ENCODE results near the gene MVB12B. TPM values are rescaled to one million over a fixed set of nuclear protein-coding genes. Genes with fewer than 3 reads are reported as not detected.
A peak's percentile ranks its signal among the peaks of the same experiment; 100 is the strongest.

Gene MVB12B
- total and polyA plus RNA-seq, 2 of the 13 experiments (the other 11 are each of a cell fraction or from before 2014, with no cell fraction given): 12.1 to 30.1 TPM

DNA sequence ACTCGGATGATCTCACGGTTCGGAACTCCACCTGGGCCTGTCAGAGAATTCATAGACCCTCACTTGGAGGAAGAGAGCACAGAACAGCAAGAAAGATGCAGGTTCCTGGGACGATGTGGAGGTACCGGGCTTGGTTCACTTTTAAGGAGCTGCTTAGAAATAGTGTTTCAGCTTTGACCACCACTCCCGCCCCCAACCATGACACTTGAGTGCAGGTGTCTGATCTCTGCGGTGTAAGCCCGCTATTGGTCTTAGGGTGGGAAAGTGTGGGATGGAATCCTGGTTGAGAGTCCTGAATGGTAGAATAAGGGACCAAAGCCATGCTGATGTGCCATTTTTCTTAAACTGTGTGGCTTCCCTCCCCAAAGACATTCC, 189.9 kb downstream of the MVB12B start:
- peak overlapping the region; percentile 18 to 46 (median 36); a peak in 4 of 6 replicates for H3K4me3 ChIP-seq (replicated peaks in 1 of 3; ENCODE audit: insufficient read depth in 1 of 3, low read depth in 2 of 3, low read length in 3 of 3)
- no peak for FAIRE-seq

DNA sequence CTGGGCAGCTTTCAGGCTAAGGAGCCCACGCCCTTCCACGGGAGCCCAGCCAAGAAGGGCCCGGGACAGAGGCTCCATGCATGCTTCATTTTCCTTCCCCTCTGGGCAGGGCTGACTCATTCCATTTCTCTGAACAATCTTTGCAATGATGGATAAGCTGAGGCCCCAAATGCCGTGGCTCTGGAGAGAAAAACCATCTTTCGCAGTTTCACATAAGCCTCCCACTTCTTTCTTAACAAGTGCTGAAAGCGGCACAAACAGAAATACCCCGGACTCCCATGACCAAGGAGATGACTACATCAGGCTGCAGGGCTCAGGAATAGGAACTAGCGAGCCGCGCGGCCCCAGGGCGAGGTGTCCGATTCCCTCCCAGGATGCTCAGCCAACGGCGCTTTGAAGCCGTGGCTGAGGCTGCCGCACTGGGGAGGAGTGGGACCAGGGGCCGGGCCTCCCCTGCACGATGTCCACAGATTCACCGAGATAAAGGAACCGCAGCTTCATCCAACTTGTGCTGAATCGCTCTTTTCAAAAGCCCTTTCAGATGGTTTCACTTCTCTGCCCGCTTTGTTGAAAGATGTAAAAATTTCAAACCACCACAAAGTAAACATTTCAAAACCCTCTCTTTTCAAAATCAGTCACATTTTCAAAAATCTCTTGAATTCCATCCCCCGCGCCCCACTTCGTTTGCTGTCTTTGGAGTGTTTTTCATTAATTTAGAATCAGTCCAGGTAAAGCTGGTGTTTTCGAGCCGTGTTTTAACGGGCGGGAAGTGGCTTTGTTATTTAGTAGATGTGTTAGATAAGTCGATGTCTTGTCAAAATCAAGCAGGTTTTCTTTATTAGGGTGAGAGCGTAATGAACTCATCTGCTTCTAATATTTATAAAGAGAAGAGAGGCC, 190.6 kb downstream of the MVB12B start:
- 8% methylated on average over 16 of the region's 32 CpGs for WGBS (ENCODE audit: low lambda C conversion rate)
- ATAC-seq (peak; percentile 92), DNase-seq (ENCODE audit: low spot score) (peak; percentile 87), FAIRE-seq (peak; percentile 90)
- peak overlapping the region; percentile 16 for H2AFZ ChIP-seq (ENCODE audit: low read length)
- H3K4me2 ChIP-seq (ENCODE audit: low read depth, low read length): peak overlapping the region; percentile 75
- CTCF ChIA-PET (ENCODE audit: low intra/inter-chr PET ratio, low total read pairs): no interaction called here
- H3K79me2 ChIP-seq (ENCODE audit: insufficient read depth, low read length): no peaks in the 10 kb centered on the region
- POLR2A ChIA-PET: interaction anchor here (0.8 to 2.0 kb wide), 2 partner anchors 9 to 38 kb away, joined by 3 to 5 read pairs; no protein-coding TSS in a partner anchor
- H3K4me3 ChIP-seq (replicated peaks in 1 of 3; ENCODE audit: insufficient read depth in 1 of 3, low read depth in 2 of 3, low read length in 3 of 3): peak overlapping the region; percentile 18 to 46 (median 36)
- peak overlapping the region; percentile 32 for H3K27ac ChIP-seq (ENCODE audit: extremely low read length, insufficient read depth, low read length)
- intact Hi-C loops (cut with micrococcal nuclease; ENCODE audit: unreplicated experiment) (loop anchor here (1.0 kb wide), 1 partner anchor 10 kb away; no protein-coding TSS in a partner anchor), in situ Hi-C loops (cut with HindIII; ENCODE audit: extremely low pct_ligation_motif_present, low pct_unique_long_range_greater_than_20kb) (no loop called here)
- peak overlapping the region; percentile 6; the same call in 1 of the 2 replicates for H3K9ac ChIP-seq (ENCODE audit: insufficient read depth, low read depth, low read length)
- H4K20me1 ChIP-seq (ENCODE audit: insufficient read depth, low read length): no peaks in the 10 kb centered on the region
- H3K36me3 ChIP-seq (replicated peaks in 1 of 2; ENCODE audit: control insufficient read depth in 1 of 2, insufficient read depth in 2 of 2, low read length in 2 of 2): no peaks in the 10 kb centered on the region
- H3K27me3 ChIP-seq (ENCODE audit: control insufficient read depth in 1 of 2, insufficient read depth in 2 of 2, low read length in 2 of 2): no peaks in the 10 kb centered on the region
- peaks cover 60% of the 10 kb centered on the region for H3K4me1 ChIP-seq (ENCODE audit: insufficient read depth, low read length)
- BruUV-seq (replicated peaks): TSS peak; percentile 87
- no peaks in the 10 kb centered on the region for H3K9me3 ChIP-seq (ENCODE audit: low read length)
- no peak for TF ChIP-seq SAFB2 (CRISPR knock-in tag; IDR thresholded peaks at IDR 0.05; ENCODE audit: borderline replicate concordance, low read depth)
- TF ChIP-seq ZFP36L1 (CRISPR knock-in tag; IDR thresholded peaks at IDR 0.05): no peak
- TF ChIP-seq ZNF484 (CRISPR knock-in tag; IDR thresholded peaks at IDR 0.05; ENCODE audit: borderline replicate concordance, low read depth): no peak
- 0 out of 2 replicates have a peak, but pooled peaks have one; percentile 35 for TF ChIP-seq TGIF2 (CRISPR knock-in tag; IDR thresholded peaks at IDR 0.05)
- peak; percentile 69 for TF ChIP-seq HNRNPLL (IDR thresholded peaks at IDR 0.05; ENCODE audit: low read depth, low read length, poor library complexity, severe bottlenecking)
- TF ChIP-seq NFATC3 (CRISPR knock-in tag; IDR thresholded peaks at IDR 0.05): no peak
- TF ChIP-seq SIX1 (CRISPR knock-in tag; IDR thresholded peaks at IDR 0.05; ENCODE audit: borderline replicate concordance): peak; percentile 52; the same call in 1 of the 2 replicates
- TF ChIP-seq STAT5B (CRISPR knock-in tag; IDR thresholded peaks at IDR 0.05): no peak
- TF ChIP-seq GLI4 (CRISPR knock-in tag; IDR thresholded peaks at IDR 0.05; ENCODE audit: borderline replicate concordance): no peak
- 0 out of 2 replicates have a peak, but pooled peaks have one; percentile 4 for TF ChIP-seq CEBPG (CRISPR knock-in tag; IDR thresholded peaks at IDR 0.05)
- no peak for TF ChIP-seq NPAS2 (CRISPR knock-in tag; IDR thresholded peaks at IDR 0.05; ENCODE audit: borderline replicate concordance)
- 0 out of 2 replicates have a peak, but pooled peaks have one; percentile 25 for TF ChIP-seq ZBTB38 (CRISPR knock-in tag; IDR thresholded peaks at IDR 0.05)
- peak; percentile 56; the same call in 1 of the 2 replicates for TF ChIP-seq ARNTL (CRISPR knock-in tag; IDR thresholded peaks at IDR 0.05)

More for the DNA sequence above, 189.9 kb downstream of the MVB12B start:
- BruUV-seq (replicated peaks): TSS peak; percentile 91
- H3K9ac ChIP-seq (ENCODE audit: insufficient read depth, low read depth, low read length): no peak overlapping the region; the same call in 1 of the 2 replicates
- no peaks in the 10 kb centered on the region for H4K20me1 ChIP-seq (ENCODE audit: insufficient read depth, low read length)
- TF ChIP-seq ZNF296 (CRISPR knock-in tag; conservative IDR thresholded peaks at IDR 0.05): no peak
- no peak for TF ChIP-seq FOXA3 (CRISPR knock-in tag; IDR thresholded peaks at IDR 0.05)
- TF ChIP-seq ZNF709 (CRISPR knock-in tag; IDR thresholded peaks at IDR 0.05): no peak
- TF ChIP-seq KDM2A (CRISPR knock-in tag; IDR thresholded peaks at IDR 0.05; ENCODE audit: borderline replicate concordance, low read depth): no peak
- TF ChIP-seq, protein P1, sequence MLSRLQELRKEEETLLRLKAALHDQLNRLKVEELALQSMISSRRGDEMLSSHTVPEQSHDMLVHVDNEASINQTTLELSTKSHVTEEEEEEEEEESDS (CRISPR knock-in tag; IDR thresholded peaks at IDR 0.05; ENCODE audit: borderline replicate concordance): no peak
- TF ChIP-seq TRIM24 (CRISPR knock-in tag; IDR thresholded peaks at IDR 0.05): no peak
- no peak for TF ChIP-seq SYNCRIP (IDR thresholded peaks at IDR 0.05; ENCODE audit: insufficient read depth, low read depth, low read length)
- ChIA-PET POLR2A (interaction anchor here (2.0 kb wide), 1 partner anchor 10 kb away, joined by 5 read pairs; no protein-coding TSS in a partner anchor), CTCF (ENCODE audit: low intra/inter-chr PET ratio, low total read pairs) (no interaction called here)
- no peak overlapping the region for H2AFZ ChIP-seq (ENCODE audit: low read length)
- H3K4me2 ChIP-seq (ENCODE audit: low read depth, low read length): peak overlapping the region; percentile 75
- intact Hi-C loops (cut with micrococcal nuclease; ENCODE audit: unreplicated experiment): no loop called here
- H3K27ac ChIP-seq (ENCODE audit: extremely low read length, insufficient read depth, low read length): peak overlapping the region; percentile 32
- no peaks in the 10 kb centered on the region for H3K36me3 ChIP-seq (replicated peaks in 1 of 2; ENCODE audit: control insufficient read depth in 1 of 2, insufficient read depth in 2 of 2, low read length in 2 of 2)
- H3K9me3 ChIP-seq (ENCODE audit: low read length): no peaks in the 10 kb centered on the region
- DNase-seq (ENCODE audit: low spot score) (no peak), ATAC-seq (no peak)
- H3K4me1 ChIP-seq (ENCODE audit: insufficient read depth, low read length): peaks cover 65% of the 10 kb centered on the region
- no peaks in the 10 kb centered on the region for H3K27me3 ChIP-seq (ENCODE audit: control insufficient read depth in 1 of 2, insufficient read depth in 2 of 2, low read length in 2 of 2)
- WGBS (ENCODE audit: low lambda C conversion rate): 77% methylated on average over 8 of the region's 8 CpGs
- no peaks in the 10 kb centered on the region for H3K79me2 ChIP-seq (ENCODE audit: insufficient read depth, low read length)
- in situ Hi-C loops (cut with HindIII; ENCODE audit: extremely low pct_ligation_motif_present, low pct_unique_long_range_greater_than_20kb): no loop called here
